CD14-positive monocyte (primary cell): ENCODE measurements around the gene CORO1C. TPM values are rescaled to one million over a fixed set of nuclear protein-coding genes. Genes with fewer than 3 reads are reported as not detected.

ENCODE experiments used
- DNase-seq, 3 donors: peaks; one replicate each; pipeline ENCODE4 v3.0.0-alpha.2; 2011 to 2022
- H2AFZ ChIP-seq: 2 replicates; pipeline ENCODE4 v1.6.0; 2012; ENCODE audit warnings: mild to moderate bottlenecking, low read depth, low read length, inconsistent platforms; ENCODE audit not compliant: insufficient read depth, poor library complexity, severe bottlenecking
- H3K27ac ChIP-seq, 2 donors: 1 replicate in 1 of 2; 2 replicates in 1 of 2; pipeline ENCODE4 v1.5.1; 2012 to 2013; ENCODE audit warnings: low read length in 2 of 2, control low read depth in 1 of 2, inconsistent platforms in 1 of 2, low read depth in 1 of 2, mild to moderate bottlenecking in 1 of 2
- H3K27me3 ChIP-seq, 2 donors: one replicate each; pipeline versions ENCODE4 v1.6.0 to v1.6.1; 2011 to 2013; ENCODE audit warnings: low read length in 2 of 2; ENCODE audit not compliant: control insufficient read depth in 2 of 2, insufficient read depth in 2 of 2
- H3K36me3 ChIP-seq, 2 donors: replicated peaks in 1 of 2; 1 replicate in 1 of 2; 2 replicates in 1 of 2; pipeline versions ENCODE4 v1.5.1 to v1.6.1; 2012 to 2013; ENCODE audit warnings: low read length in 2 of 2, control low read depth in 1 of 2, inconsistent platforms in 1 of 2, mild to moderate bottlenecking in 1 of 2; ENCODE audit not compliant: insufficient read depth in 2 of 2, control insufficient read depth in 1 of 2
- H3K4me1 ChIP-seq, 2 donors: 1 replicate in 1 of 2; 2 replicates in 1 of 2; pipeline versions ENCODE4 v1.5.1 to v1.6.1; 2012 to 2013; ENCODE audit warnings: low read length in 2 of 2, control low read depth in 1 of 2, inconsistent platforms in 1 of 2, mild to moderate bottlenecking in 1 of 2, moderate library complexity in 1 of 2; ENCODE audit not compliant: insufficient read depth in 2 of 2, control insufficient read depth in 1 of 2
- H3K4me2 ChIP-seq: replicated peaks from 2 replicates; pipeline ENCODE3; 2012; ENCODE audit warnings: low read length, moderate library complexity, mild to moderate bottlenecking; ENCODE audit not compliant: poor library complexity, severe bottlenecking; ENCODE audit errors: extremely low read depth
- H3K4me3 ChIP-seq, 3 experiments: fragments of 200-600 bp in 1 of 3; sonication (generic) in 1 of 3; replicated peaks in 1 of 3; 1 replicate in 2 of 3; 2 replicates in 1 of 3; pipeline ENCODE4 v1.5.1; 2011 to 2013; ENCODE audit warnings: low read length in 3 of 3, mild to moderate bottlenecking in 3 of 3, control low read depth in 2 of 3, low read depth in 2 of 3, inconsistent platforms in 1 of 3, moderate library complexity in 1 of 3
- H3K79me2 ChIP-seq: 2 replicates; pipeline ENCODE4 v1.6.0; 2012; ENCODE audit warnings: mild to moderate bottlenecking, control low read depth, inconsistent platforms, low read length, moderate library complexity; ENCODE audit not compliant: insufficient read depth
- H3K9ac ChIP-seq: 2 replicates; pipeline ENCODE4 v1.6.0; 2017; ENCODE audit warnings: low read length, mild to moderate bottlenecking; ENCODE audit not compliant: insufficient read depth, poor library complexity, severe bottlenecking
- H3K9me3 ChIP-seq, 2 donors: replicated peaks in 1 of 2; 1 replicate in 1 of 2; 2 replicates in 1 of 2; pipeline versions ENCODE4 v1.5.1 to v1.6.1; 2012 to 2013; ENCODE audit warnings: low read length in 2 of 2, control low read depth in 1 of 2; ENCODE audit not compliant: control insufficient read depth in 1 of 2, insufficient read depth in 1 of 2
- H4K20me1 ChIP-seq: 2 replicates; pipeline ENCODE4 v1.6.0; 2012; ENCODE audit warnings: mild to moderate bottlenecking, low read length, control low read depth, moderate library complexity; ENCODE audit not compliant: insufficient read depth
- H3K27ac Mint-ChIP-seq, 7 donors: one replicate each; pipeline ENCODE4 v1.8.0; 2020; ENCODE audit warnings: mild to moderate bottlenecking in 7 of 7, mixed read lengths in 7 of 7, moderate library complexity in 6 of 7, inconsistent platforms in 2 of 7
- H3K27me3 Mint-ChIP-seq, 3 donors: one replicate each; pipeline ENCODE4 v1.8.0; 2021 to 2022; ENCODE audit warnings: low read depth in 3 of 3, mild to moderate bottlenecking in 3 of 3, mixed read lengths in 3 of 3, moderate library complexity in 3 of 3, inconsistent platforms in 1 of 3
- H3K36me3 Mint-ChIP-seq, 2 donors: one replicate each; pipeline ENCODE4 v1.8.0; 2020; ENCODE audit warnings: mixed read lengths in 2 of 2, inconsistent platforms in 1 of 2, mild to moderate bottlenecking in 1 of 2
- H3K4me1 Mint-ChIP-seq: one replicate; pipeline ENCODE4 v1.8.0; 2020; ENCODE audit warnings: mild to moderate bottlenecking, mixed read lengths
- H3K4me3 Mint-ChIP-seq, 2 donors: one replicate each; pipeline ENCODE4 v1.8.0; 2020; ENCODE audit warnings: mild to moderate bottlenecking in 2 of 2, mixed read lengths in 2 of 2, moderate library complexity in 1 of 2
- H3K9me3 Mint-ChIP-seq, 7 donors: one replicate each; pipeline ENCODE4 v1.8.0; 2020 to 2022; ENCODE audit warnings: mixed read lengths in 7 of 7, mild to moderate bottlenecking in 6 of 7, moderate library complexity in 6 of 7, inconsistent platforms in 2 of 7
- WGBS: methylation state at CpG from one replicate; pipeline ENCODE4 v1.1.5; 2013; ENCODE audit warnings: missing lambda C conversion rate; ENCODE audit not compliant: insufficient coverage; 5-methylcytosine and 5-hydroxymethylcytosine counted together
- intact Hi-C, 2 donors: fragments of 100-400 bp; cut with micrococcal nuclease; formaldehyde crosslinking; loops; one replicate each; pipeline versions ENCODE4 v1.15.0 to v1.15.1; 2023
- polyA plus RNA-seq, 3 donors: library from polyadenylated mRNA; depleted of rRNA in 1 of 3; unstranded in 2 of 3; stranded (reverse) in 1 of 3; fragments of 300-500 nt in 2 of 3; fragments of >200 nt in 1 of 3; fragmentation: Illumina TruSeq in 2 of 3; gene quantifications; 1 replicate in 2 of 3; 2 replicates in 1 of 3; pipeline ENCODE4 v1.2.3, GENCODE V29; 2012 to 2021
- TF ChIP-seq, protein P1 (sequence below): fragments of 200-600 bp; IDR thresholded peaks from one replicate; pipeline ENCODE4 v1.8.0; 2022; ENCODE audit warnings: antibody characterized with exemption, mild to moderate bottlenecking

CORO1C gene
- polyA plus RNA-seq, 3 donors, result 77.5 to 285 (median 229) TPM

- Histone ChIP-seq H3K4me3 (no peak overlapping the region), H2AFZ (no peak overlapping the region), H4K20me1 (no peaks in the 10 kb centered on the region), H3K4me2 (no peak overlapping the region), H3K9ac (no peak overlapping the region), H3K79me2 (no peaks in the 10 kb centered on the region), H3K36me3 (no peaks in the 10 kb centered on the region), H3K27ac (no peak overlapping the region), H3K4me1 (peaks cover 12 to 14% of the 10 kb centered on the region in 2 donors), H3K27me3 (no peaks in the 10 kb centered on the region), H3K9me3 (no peaks in the 10 kb centered on the region)
- no peaks in the 10 kb centered on the region for H3K36me3 Mint-ChIP-seq
- intact Hi-C loops, result no loop called here
- WGBS, result no CpG with 5 or more reads among the region's 1 CpG
- no peak overlapping the region for H3K4me3 Mint-ChIP-seq
- TF ChIP-seq, protein P1, sequence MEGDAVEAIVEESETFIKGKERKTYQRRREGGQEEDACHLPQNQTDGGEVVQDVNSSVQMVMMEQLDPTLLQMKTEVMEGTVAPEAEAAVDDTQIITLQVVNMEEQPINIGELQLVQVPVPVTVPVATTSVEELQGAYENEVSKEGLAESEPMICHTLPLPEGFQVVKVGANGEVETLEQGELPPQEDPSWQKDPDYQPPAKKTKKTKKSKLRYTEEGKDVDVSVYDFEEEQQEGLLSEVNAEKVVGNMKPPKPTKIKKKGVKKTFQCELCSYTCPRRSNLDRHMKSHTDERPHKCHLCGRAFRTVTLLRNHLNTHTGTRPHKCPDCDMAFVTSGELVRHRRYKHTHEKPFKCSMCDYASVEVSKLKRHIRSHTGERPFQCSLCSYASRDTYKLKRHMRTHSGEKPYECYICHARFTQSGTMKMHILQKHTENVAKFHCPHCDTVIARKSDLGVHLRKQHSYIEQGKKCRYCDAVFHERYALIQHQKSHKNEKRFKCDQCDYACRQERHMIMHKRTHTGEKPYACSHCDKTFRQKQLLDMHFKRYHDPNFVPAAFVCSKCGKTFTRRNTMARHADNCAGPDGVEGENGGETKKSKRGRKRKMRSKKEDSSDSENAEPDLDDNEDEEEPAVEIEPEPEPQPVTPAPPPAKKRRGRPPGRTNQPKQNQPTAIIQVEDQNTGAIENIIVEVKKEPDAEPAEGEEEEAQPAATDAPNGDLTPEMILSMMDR, result no peak
- peaks cover 0 to 10% (median 7%) of the 10 kb centered on the region in 3 donors for H3K27me3 Mint-ChIP-seq
- H3K9me3 Mint-ChIP-seq, result peaks cover 0 to 1% (median 0%) of the 10 kb centered on the region in 7 donors
- peak overlapping the region in 1 of 7 donors; percentile 31 for H3K27ac Mint-ChIP-seq
- DNase-seq, result no peak
- H3K4me1 Mint-ChIP-seq, result peaks cover 8% of the 10 kb centered on the region
Observed at GRCh38 chr12:108770963-108771362, 39.6 kb upstream of the CORO1C start.

DNA sequence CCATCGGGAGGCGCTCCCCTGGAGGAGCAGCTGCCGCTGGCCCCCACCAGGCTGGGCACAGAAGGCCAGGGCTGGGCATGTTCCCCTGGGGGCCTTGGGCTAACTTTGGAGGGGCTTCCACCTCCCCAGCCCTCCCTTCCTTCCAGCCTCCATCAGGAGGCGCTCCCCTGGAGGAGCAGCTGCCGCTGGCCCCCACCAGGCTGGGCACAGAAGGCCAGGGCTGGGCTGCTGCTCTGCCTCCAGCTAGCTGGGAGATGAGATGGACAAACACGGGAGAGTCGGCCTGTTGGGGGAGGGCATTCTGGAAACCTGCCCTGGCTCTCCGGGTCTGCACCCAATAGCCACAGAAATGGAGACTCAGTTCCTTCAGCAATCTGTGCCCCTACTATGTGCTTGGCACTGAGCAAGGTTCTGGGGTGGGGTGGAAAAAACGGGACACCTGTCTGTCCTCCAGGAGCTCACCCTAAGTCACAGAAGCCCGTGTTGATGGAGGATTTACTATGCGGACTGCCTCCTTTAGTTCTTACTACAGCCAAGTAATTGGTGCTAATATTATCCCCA lies 39.0 kb upstream of the CORO1C start:
- H3K27ac Mint-ChIP-seq, result no peak overlapping the region
- Histone ChIP-seq H3K27ac (no peak overlapping the region), H3K27me3 (no peaks in the 10 kb centered on the region), H3K79me2 (no peaks in the 10 kb centered on the region), H2AFZ (no peak overlapping the region), H3K9me3 (no peaks in the 10 kb centered on the region), H3K9ac (no peak overlapping the region), H3K36me3 (no peaks in the 10 kb centered on the region), H3K4me3 (no peak overlapping the region), H3K4me2 (no peak overlapping the region), H3K4me1 (peaks cover 12 to 14% of the 10 kb centered on the region in 2 donors), H4K20me1 (no peaks in the 10 kb centered on the region)
- peaks cover 0 to 10% (median 7%) of the 10 kb centered on the region in 3 donors for H3K27me3 Mint-ChIP-seq
- no peak overlapping the region for H3K4me3 Mint-ChIP-seq
- peaks cover 0 to 1% (median 0%) of the 10 kb centered on the region in 7 donors for H3K9me3 Mint-ChIP-seq
- peaks cover 8% of the 10 kb centered on the region for H3K4me1 Mint-ChIP-seq
- no peaks in the 10 kb centered on the region for H3K36me3 Mint-ChIP-seq
- 93% methylated on average over 3 of the region's 11 CpGs for WGBS
- TF ChIP-seq, protein P1, result no peak
- no peak for DNase-seq
- intact Hi-C loops, result no loop called here
